HG03280 (cell line): ENCODE results near the gene SLC25A45.

Source experiments
- ATAC-seq: cut with Tn5 transposase; IDR thresholded peaks from one replicate; pipeline ENCODE4 v1.9.1; 2021; ENCODE audit warnings: mild to moderate bottlenecking, moderate library complexity; ENCODE audit not compliant: unreplicated experiment

Gene SLC25A45

DNA sequence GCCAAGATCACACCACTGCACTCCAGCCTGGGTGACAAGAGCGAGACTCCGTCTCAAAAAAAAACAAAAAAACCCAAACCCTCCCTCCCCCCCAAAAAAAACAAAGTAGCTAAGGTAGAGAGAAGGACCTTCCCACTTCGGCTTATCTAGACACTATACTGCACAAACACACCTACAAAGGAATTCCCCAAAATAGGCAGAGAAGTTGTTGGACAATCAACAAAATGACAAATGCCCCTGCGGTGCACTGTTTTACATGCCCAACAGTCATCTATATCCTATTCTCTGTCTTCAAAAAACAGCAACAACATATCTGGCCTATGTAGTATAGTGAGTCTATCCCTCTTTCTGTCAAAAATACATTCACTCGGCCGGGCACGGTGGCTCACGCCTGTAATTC, 55.4 kb downstream of the SLC25A45 start:
- ATAC-seq = no peak

- no peak for ATAC-seq
Measured at GRCh38 chr11:65325435-65325834, 57.0 kb downstream of the SLC25A45 start.
